Hepatocyte (in vitro differentiated cells): ENCODE data around the gene MINK1.

Source experiments
- EZH2 ChIP-seq: fragments of 200-600 bp; sonication (generic); IDR thresholded peaks from 2 replicates; pipeline ENCODE4 v1.6.1; 2016; ENCODE audit warnings: antibody characterized with exemption, mild to moderate bottlenecking, borderline replicate concordance
- EZH2phosphoT487 ChIP-seq: fragments of 200-600 bp; sonication (generic); IDR thresholded peaks from one replicate; pipeline ENCODE4 v1.6.1; 2018; ENCODE audit warnings: antibody characterized with exemption, mild to moderate bottlenecking, low read depth, moderate library complexity; ENCODE audit not compliant: unreplicated experiment, severe bottlenecking
- TF ChIP-seq, protein P1 (sequence below): fragments of 200-600 bp; sonication (generic); IDR thresholded peaks from 2 replicates; pipeline ENCODE4 v1.5.1; 2016; ENCODE audit warnings: antibody characterized with exemption, mild to moderate bottlenecking; ENCODE audit not compliant: poor library complexity

DNA sequence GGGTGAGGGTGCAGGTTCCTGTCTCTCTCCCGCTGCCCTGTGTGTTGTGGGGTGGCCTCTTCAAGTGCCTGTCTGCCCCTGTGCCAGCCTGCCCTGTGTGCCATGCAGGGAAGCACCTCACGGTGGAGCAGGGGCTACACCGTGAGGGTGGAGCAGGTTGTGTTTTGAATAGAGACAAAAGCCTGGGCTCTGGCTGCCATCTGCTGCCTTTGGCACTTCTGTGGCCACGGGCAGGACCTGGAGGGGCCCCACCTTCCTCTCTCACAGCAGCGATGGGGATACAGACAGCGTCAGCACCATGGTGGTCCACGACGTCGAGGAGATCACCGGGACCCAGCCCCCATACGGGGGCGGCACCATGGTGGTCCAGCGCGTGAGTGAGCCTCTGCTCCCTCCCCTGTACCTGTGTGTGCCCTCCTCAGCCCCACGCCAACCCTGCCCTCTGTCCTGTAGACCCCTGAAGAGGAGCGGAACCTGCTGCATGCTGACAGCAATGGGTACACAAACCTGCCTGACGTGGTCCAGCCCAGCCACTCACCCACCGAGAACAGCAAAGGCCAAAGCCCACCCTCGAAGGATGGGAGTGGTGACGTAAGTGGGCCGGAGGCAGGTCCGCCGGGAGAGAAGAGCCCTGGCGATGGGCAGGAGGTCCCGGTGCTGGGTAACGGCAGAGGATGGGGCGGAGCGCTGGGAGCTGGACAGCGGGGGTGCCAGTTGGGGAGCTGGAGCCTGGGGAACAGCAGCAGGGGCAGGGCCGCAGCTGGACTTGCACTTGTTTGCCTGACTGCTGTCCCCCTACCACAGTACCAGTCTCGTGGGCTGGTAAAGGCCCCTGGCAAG, 60.8 kb downstream of the MINK1 start:
- TF ChIP-seq, protein P1, sequence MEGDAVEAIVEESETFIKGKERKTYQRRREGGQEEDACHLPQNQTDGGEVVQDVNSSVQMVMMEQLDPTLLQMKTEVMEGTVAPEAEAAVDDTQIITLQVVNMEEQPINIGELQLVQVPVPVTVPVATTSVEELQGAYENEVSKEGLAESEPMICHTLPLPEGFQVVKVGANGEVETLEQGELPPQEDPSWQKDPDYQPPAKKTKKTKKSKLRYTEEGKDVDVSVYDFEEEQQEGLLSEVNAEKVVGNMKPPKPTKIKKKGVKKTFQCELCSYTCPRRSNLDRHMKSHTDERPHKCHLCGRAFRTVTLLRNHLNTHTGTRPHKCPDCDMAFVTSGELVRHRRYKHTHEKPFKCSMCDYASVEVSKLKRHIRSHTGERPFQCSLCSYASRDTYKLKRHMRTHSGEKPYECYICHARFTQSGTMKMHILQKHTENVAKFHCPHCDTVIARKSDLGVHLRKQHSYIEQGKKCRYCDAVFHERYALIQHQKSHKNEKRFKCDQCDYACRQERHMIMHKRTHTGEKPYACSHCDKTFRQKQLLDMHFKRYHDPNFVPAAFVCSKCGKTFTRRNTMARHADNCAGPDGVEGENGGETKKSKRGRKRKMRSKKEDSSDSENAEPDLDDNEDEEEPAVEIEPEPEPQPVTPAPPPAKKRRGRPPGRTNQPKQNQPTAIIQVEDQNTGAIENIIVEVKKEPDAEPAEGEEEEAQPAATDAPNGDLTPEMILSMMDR: no peak
- TF ChIP-seq EZH2 (no peak), EZH2phosphoT487 (no peak)
